NCI-H2196 treated with DMSO at 0.1 percent for 48 hours (cell line): ENCODE measurements around the gene SREK1.
"Not testable (repeated sequence)": the region's sequence is repeated elsewhere in the genome, so short reads cannot be mapped to it uniquely, and the experiment has no call there.

Experiments used
- DNase-seq: peaks from one replicate; lab custom pipeline; 2025; ENCODE audit not compliant: unreplicated experiment; lab: John Stamatoyannopoulos, UW

The SREK1 gene

GRCh38 chr5:66144074-66144833 lies at the start of gene SREK1:
TSS of gene SREK1 (plus strand) at chr5:66144300. CDS start at chr5:66144377, 77 bp downstream.
- DNase-seq = peak; percentile 48

- no peak for DNase-seq
Measured at GRCh38 chr5:66100851-66101250, 43.2 kb upstream of the SREK1 start.

- DNase-seq = no peak
Measured at GRCh38 chr5:66113160-66113559, 30.9 kb upstream of the SREK1 start.

- no peak for DNase-seq
Measured at GRCh38 chr5:66118304-66118703, 25.8 kb upstream of the SREK1 start.

- no peak for DNase-seq
Measured at GRCh38 chr5:66122379-66123034, 21.6 kb upstream of the SREK1 start.

GRCh38 chr5:66129144-66129543 lies 15.0 kb upstream of the SREK1 start:
- no peak for DNase-seq

GRCh38 chr5:66130493-66130892 lies 13.6 kb upstream of the SREK1 start:
- no peak for DNase-seq

- no peak for DNase-seq
Measured at GRCh38 chr5:66134407-66134861, 9.7 kb upstream of the SREK1 start.

GRCh38 chr5:66136053-66136452 lies 8.0 kb upstream of the SREK1 start:
- no peak for DNase-seq

GRCh38 chr5:66136944-66137343 lies 7.2 kb upstream of the SREK1 start:
- not testable (repeated sequence) for DNase-seq

GRCh38 chr5:66138637-66139317 lies 5.3 kb upstream of the SREK1 start:
- no peak for DNase-seq

GRCh38 chr5:66139318-66139712 lies 4.8 kb upstream of the SREK1 start:
- DNase-seq = no peak

- no peak for DNase-seq
Measured at GRCh38 chr5:66142417-66142816, 1.7 kb upstream of the SREK1 start.

GRCh38 chr5:66143473-66144073 lies 527 bp upstream of the SREK1 start:
- no peak for DNase-seq

- DNase-seq = no peak
Measured at GRCh38 chr5:66144834-66145390, 812 bp downstream of the SREK1 start.

GRCh38 chr5:66145737-66146136 lies 1.6 kb downstream of the SREK1 start:
- no peak for DNase-seq

GRCh38 chr5:66149950-66150349 lies 5.8 kb downstream of the SREK1 start:
- no peak for DNase-seq

GRCh38 chr5:66151030-66151429 lies 6.9 kb downstream of the SREK1 start:
- no peak for DNase-seq

GRCh38 chr5:66151491-66151890 lies 7.4 kb downstream of the SREK1 start:
- no peak for DNase-seq

GRCh38 chr5:66157046-66157445 lies 12.9 kb downstream of the SREK1 start:
- no peak for DNase-seq

- DNase-seq = no peak
Measured at GRCh38 chr5:66161356-66161755, 17.3 kb downstream of the SREK1 start.
